GM21381 (cell line): ENCODE measurements around the gene CHST4.
"Not testable (repeated sequence)": the region's sequence is repeated elsewhere in the genome, so short reads cannot be mapped to it uniquely, and the experiment has no call there.

ENCODE experiments used
- ATAC-seq: cut with Tn5 transposase; IDR thresholded peaks from one replicate; pipeline ENCODE4 v1.9.1; 2021; ENCODE audit warnings: mild to moderate bottlenecking, moderate library complexity; ENCODE audit not compliant: unreplicated experiment

Gene CHST4

GRCh38 chr16:71526111-71526631, at the start of gene CHST4:
Gene CHST4, plus strand, starts transcription at chr16:71526426. Its CDS starts 10,252 bp downstream, at chr16:71536678.
- no peak for ATAC-seq

- no peak for ATAC-seq
Observed at GRCh38 chr16:71476457-71477124, 49.6 kb upstream of the CHST4 start.

DNA sequence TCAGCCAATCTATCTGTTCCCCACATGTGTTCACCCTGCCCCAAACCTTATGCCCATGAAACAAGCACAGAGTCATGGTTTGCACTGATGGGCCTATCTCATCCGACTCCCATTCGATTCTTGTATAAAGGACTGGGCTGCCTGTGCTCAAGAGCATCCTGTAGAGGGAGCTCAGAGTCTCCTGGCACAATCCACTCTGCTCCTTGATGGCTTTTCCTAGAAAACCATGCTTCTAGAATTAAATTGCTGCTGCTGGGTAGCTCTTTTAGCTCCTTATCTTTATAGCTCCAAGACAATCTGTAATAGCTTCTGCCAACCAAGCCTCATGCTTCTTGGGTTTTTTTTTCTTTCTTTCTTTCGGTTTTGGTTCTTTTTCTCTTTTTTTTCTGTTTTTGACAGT, 46.8 kb upstream of the CHST4 start:
- ATAC-seq: no peak

GRCh38 chr16:71480956-71481355, 45.3 kb upstream of the CHST4 start:
- ATAC-seq: no peak

DNA sequence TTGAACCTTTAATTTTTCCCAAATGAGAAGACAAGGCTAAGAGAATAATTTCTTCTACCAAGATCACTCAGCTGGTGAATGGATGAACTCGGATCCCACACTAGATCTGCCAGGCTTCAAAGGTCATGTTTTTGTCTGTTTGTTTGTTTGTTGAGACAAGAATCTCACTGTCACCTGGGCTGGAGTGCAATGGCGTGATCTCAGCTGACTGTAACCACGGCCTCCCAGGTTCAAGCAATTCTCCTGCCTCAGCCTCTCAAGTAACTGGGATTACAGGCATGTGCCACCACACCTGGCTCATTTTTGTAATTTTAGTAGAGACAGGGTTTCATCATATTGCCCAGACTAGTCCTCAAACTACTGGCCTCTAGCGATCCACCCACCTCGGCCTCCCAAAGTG, 43.7 kb upstream of the CHST4 start:
- no peak for ATAC-seq

DNA sequence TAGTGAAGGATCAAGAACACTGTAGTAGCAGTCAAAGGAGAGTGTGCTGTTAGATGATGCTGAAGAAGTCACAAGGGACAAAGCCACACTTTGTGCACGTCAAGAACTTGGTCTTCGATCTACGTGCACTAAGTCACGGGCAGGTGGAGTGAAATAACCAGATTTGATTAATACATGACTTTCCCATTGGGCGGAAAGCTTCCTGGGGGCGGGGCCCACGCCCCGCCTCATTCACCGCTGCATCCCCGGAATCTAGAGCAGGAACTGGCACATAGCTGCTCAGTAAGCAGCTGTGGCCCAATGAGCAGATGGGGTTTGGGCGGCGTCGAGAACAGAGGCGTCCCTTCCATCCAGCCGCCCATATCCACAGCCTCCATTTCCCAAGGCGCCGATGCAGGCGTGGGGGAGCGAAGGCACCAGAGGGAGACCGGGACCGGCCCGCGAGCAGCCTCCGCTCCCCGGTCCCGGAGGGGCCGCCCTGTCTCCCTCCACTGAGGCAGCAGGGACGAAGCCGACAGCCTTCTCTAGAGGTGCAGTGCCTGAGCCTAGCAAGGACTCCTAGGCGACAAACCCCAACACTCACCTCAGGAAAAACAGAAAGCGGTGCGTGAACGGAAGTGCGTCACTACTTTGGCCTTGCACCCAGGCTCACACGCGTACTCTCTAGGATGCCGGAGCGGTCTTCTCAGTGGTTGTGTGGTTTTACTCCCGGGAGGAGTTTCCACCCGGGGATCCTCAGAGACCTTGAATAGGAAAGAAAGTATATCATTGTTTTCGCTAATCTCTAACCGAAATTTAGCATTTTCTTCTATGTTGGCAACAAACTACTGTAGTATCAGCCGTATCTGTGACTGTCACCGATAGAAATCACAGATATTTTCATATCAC, 42.0 kb upstream of the CHST4 start:
- peak; percentile 89 for ATAC-seq

DNA sequence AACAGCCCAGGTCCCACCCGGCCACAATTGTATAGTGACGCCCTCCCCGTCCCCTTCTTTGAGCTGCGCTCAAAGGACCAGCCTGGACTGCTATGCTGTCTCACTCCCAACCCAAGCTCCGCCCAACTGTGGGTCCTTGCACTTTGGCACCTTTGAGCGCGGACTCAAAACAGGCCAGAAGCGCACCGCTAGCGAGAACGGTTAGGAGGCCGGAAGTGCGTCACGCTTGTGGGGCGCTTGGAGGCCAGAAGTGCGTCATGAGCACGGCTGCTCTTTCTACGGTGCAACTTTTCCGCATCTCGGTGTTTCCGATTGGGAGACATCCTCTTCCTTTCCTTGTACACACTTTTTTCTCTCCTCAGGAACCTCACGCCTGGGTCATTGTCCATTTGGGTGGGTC, 37.1 kb upstream of the CHST4 start, which contains the start of gene ZNF19:
Gene ZNF19, minus strand, starts transcription at position 203 of the 400 bp plus-strand sequence. CDS start 7,210 bp downstream, outside the sequence.
- ATAC-seq: no peak

GRCh38 chr16:71490361-71490760, 35.9 kb upstream of the CHST4 start:
- ATAC-seq: no peak

- ATAC-seq: no peak
Observed at GRCh38 chr16:71491054-71491453, 35.2 kb upstream of the CHST4 start.

GRCh38 chr16:71492786-71493185, 33.4 kb upstream of the CHST4 start:
- ATAC-seq: no peak

DNA sequence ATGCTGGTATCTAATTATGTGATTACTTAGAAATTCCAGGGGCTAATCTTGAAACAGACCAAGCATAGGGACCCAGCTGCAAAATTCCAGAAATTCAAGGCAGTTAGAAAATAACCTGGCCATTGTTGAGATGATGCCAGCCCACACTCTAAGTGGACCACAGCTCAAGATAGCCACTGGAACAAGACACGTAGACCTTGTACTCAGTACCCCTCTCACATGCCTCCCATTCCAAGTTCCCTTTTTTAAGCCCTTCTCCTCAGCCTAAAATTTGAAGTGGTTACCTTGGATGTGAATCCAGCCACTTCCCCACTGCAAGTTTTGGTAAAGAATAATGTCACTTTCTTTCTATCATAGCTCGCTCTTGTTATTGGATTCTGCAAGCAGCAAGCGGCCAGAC, 33.0 kb upstream of the CHST4 start:
- ATAC-seq: no peak

DNA sequence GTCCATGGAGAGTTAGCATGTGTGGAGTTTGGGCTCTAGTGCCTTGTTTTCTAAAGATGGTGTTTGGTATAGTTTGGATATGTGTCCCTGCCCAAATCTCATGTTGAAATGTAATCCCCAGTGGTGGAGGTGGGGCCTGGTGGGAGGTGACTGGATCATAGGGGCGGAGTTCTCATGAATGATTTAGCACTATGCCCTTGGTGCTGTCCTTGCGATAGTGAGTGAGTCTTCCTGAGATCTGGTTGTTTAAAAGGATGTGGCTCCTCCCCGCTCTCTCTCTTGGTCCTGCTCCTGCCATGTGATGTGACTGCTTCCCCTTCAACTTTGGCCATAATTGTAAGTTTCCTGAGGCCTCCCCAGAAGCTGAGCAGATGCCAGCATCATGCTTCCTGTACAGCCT, 28.2 kb upstream of the CHST4 start:
- ATAC-seq: no peak

GRCh38 chr16:71499775-71500364, 26.4 kb upstream of the CHST4 start:
- ATAC-seq: peak; percentile 60

DNA sequence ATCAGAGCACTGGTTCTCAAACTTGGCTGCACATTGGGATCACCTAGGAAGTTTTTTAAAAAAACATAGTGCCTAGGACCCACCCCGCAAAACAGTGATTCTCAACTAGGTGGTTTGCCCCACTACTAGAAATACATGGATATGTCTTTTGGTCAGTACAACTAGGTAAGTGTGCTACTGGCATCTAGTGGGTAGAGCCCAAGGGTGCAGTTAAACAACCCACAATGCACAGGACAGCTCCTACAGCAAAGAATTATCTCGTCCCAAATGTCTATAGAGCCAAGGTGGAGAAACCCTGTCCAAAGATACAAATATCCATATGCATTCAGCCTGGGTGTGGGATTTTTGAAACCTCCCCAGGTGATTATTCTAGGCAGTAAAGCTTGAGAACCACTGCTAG, 25.3 kb upstream of the CHST4 start:
- ATAC-seq: no peak

DNA sequence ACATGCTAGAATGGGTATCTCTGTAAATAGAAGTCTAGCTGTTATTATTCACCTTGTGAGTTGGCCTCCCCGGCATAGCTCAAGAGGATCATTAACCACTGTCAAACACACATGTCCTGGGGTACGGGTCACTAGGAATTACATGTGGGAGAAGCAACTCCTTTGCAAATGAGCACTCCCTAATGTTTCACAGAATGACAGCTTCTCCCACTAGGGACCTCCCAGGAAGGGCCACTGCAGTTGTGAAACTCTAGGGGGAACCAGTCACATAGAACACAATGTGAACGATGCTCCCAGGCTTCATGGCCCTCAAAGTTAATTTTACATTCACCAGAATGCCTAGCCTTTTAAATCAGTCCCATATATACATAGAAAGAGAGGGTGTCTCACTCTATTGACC, 24.7 kb upstream of the CHST4 start:
- ATAC-seq: no peak

GRCh38 chr16:71504051-71504450, 22.2 kb upstream of the CHST4 start:
- ATAC-seq: not testable (repeated sequence)

- no peak for ATAC-seq
Observed at GRCh38 chr16:71504901-71505300, 21.3 kb upstream of the CHST4 start.

DNA sequence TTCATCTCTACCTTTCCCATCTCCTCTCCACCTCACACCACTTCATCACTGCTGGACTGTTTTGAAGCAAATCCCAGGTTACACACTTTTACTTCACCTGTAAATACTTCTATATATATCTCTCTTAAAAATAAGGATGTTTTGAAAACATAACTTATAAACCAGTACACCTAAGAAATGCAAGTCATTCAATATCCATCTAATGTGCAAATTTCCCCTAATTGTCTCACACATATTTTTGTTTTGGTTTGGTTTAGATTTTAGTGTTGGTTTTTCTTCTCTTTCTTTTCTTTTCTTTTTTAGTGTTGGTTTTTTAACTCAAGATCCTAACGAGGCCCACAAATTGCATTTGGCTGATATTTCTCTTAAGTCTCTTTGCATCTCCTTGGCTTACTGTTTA, 19.2 kb upstream of the CHST4 start:
- no peak for ATAC-seq

- no peak for ATAC-seq
Observed at GRCh38 chr16:71513302-71513701, 12.9 kb upstream of the CHST4 start.

- no peak for ATAC-seq
Observed at GRCh38 chr16:71514476-71514875, 11.8 kb upstream of the CHST4 start.

DNA sequence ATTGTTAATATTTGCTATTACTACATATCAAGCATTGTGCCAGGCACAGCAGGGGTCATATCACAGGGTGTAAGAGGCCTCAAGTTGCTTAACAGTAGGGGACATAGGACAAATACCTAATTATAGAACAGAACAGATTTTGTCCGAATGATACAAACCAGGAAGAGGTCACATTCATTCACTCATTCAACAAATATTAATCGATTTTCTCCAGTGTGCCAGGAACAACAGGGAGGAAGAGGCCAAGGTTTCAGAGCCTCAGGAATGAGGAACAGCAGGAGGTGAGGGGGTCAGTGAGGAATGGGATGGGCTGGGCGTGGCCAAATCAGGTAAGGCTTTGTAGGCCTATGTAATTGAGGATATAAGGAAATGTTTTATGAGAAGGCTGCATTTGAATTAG, 11.2 kb upstream of the CHST4 start:
- ATAC-seq: no peak

DNA sequence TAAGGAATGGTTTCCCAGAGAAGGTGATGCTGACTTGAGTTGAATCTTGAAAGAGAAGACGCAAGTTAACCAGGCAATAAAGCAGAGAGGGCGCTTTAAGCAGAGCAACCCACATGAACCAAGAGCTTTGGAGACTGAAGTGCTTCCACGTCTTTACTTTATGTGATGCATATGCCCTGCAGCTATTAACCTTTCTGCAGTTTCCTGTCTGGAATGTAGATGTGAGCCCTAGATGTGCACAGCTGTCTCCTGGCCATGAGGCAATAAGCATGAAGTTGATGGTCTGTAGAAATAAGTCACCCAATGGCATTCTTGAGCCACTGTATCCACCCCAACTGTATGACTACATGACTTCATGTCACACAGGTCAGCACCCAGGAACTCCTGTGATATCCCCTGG, 5.7 kb upstream of the CHST4 start:
- ATAC-seq: no peak
